Measurements from ENCODE around the gene SRCAP. TPM values are rescaled to one million over a fixed set of nuclear protein-coding genes. Genes with fewer than 3 reads are reported as not detected.

Gene SRCAP
- total RNA-seq, 6 experiments from 2014 or later: 43.4 to 48.1 (median 45.9) TPM

DNA sequence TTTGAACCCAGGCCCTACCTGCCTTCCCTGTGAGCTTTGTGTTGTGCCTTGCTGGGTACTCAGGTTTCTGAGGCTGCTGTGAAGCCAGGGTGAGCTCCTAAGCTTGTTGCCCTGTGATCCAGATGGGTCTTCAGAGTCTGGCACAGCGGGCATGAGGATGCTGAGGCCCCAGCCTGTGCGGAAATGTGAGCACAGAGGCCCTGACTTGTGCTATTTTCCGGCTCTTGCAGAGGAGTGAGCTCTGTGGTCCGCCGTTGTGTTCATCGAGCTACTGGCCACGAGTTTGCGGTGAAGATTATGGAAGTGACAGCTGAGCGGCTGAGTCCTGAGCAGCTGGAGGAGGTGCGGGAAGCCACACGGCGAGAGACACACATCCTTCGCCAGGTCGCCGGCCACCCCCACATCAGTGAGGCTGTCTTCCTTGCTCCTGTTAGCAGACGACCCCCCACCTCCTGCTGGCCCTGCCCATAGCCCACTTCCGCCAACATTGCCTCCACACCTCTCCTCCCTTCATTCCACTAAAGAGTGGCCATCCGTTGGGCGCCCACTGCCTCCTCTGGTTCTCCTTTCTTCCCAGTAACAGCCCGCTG lies 52.0 kb downstream of the SRCAP start:
- H3K9me3 Mint-ChIP-seq: no peaks in the 10 kb centered on the region
- H3K4me1 Mint-ChIP-seq (ENCODE audit: low read depth): peaks cover 32% of the 10 kb centered on the region
- peak overlapping the region; percentile 45 for H3K27ac Mint-ChIP-seq
- peaks cover 5% of the 10 kb centered on the region for H3K27me3 Mint-ChIP-seq (ENCODE audit: insufficient read depth)
- no peak overlapping the region for H3K4me3 Mint-ChIP-seq
- DNase-seq: no peak
- TF ChIP-seq, protein P1, sequence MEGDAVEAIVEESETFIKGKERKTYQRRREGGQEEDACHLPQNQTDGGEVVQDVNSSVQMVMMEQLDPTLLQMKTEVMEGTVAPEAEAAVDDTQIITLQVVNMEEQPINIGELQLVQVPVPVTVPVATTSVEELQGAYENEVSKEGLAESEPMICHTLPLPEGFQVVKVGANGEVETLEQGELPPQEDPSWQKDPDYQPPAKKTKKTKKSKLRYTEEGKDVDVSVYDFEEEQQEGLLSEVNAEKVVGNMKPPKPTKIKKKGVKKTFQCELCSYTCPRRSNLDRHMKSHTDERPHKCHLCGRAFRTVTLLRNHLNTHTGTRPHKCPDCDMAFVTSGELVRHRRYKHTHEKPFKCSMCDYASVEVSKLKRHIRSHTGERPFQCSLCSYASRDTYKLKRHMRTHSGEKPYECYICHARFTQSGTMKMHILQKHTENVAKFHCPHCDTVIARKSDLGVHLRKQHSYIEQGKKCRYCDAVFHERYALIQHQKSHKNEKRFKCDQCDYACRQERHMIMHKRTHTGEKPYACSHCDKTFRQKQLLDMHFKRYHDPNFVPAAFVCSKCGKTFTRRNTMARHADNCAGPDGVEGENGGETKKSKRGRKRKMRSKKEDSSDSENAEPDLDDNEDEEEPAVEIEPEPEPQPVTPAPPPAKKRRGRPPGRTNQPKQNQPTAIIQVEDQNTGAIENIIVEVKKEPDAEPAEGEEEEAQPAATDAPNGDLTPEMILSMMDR (IDR thresholded peaks at IDR 0.05): no peak
- H3K36me3 Mint-ChIP-seq (ENCODE audit: low read depth): peaks cover 19% of the 10 kb centered on the region

DNA sequence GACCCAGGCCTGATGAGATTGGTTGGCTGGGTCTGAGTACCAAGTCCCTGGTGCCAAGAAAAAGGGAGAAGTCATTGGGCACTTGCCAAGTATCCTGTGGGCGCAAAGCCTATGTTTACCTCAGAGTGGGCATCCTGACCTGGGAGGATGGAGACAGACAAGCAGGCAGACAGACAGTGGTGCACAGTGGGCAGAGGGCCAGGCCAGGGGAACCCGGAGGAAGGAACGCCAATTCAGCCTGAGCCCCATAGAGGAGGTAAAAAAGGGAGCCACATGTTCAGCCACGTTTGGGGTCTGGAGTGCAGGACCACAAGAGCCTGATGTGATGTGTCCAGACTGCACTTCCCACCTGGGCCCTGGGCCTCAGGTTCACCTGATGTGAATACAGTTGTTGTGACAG lies 54.6 kb downstream of the SRCAP start:
- no peak for DNase-seq
- peaks cover 7% of the 10 kb centered on the region for H3K27me3 Mint-ChIP-seq (ENCODE audit: insufficient read depth)
- no peaks in the 10 kb centered on the region for H3K9me3 Mint-ChIP-seq
- peaks cover 22% of the 10 kb centered on the region for H3K36me3 Mint-ChIP-seq (ENCODE audit: low read depth)
- TF ChIP-seq, protein P1 (IDR thresholded peaks at IDR 0.05): no peak
- H3K4me1 Mint-ChIP-seq (ENCODE audit: low read depth): peaks cover 15% of the 10 kb centered on the region
- no peak overlapping the region for H3K27ac Mint-ChIP-seq
- H3K4me3 Mint-ChIP-seq: no peak overlapping the region

DNA sequence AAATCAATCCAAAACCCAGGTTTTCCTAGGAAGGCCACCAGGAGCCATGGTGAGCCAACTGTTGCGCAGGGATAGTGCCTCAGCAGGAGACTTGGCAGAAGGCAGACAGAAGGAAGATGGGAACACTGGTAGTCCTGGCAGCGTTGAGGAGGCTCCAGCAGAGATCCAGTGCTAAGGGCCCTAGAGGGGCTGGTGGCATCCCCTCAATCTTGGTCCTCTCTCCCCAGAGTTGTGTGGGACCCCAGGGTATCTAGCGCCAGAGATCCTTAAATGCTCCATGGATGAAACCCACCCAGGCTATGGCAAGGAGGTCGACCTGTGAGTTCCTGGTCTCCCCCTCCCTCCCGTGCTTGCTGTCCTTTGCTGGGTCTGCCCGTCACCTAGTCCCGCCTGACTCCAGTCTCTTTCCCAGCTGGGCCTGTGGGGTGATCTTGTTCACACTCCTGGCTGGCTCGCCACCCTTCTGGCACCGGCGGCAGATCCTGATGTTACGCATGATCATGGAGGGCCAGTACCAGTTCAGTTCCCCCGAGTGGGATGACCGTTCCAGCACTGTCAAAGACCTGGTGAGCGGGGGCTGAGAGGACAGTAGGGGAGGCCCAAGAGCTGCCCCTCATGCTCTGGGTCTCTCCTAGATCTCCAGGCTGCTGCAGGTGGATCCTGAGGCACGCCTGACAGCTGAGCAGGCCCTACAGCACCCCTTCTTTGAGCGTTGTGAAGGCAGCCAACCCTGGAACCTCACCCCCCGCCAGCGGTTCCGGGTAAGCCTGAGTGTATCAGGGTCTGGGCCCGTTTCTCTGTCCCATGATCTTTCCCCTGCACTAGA lies 57.2 kb downstream of the SRCAP start:
- DNase-seq: no peak
- H3K36me3 Mint-ChIP-seq (ENCODE audit: low read depth): peaks cover 21% of the 10 kb centered on the region; the same call in 1 of the 2 replicates
- TF ChIP-seq, protein P1 (IDR thresholded peaks at IDR 0.05): no peak
- H3K4me1 Mint-ChIP-seq (ENCODE audit: low read depth): peaks cover 11% of the 10 kb centered on the region
- peaks cover 8% of the 10 kb centered on the region for H3K27me3 Mint-ChIP-seq (ENCODE audit: insufficient read depth)
- no peaks in the 10 kb centered on the region for H3K9me3 Mint-ChIP-seq
- H3K27ac Mint-ChIP-seq: no peak overlapping the region
- no peak overlapping the region for H3K4me3 Mint-ChIP-seq

DNA sequence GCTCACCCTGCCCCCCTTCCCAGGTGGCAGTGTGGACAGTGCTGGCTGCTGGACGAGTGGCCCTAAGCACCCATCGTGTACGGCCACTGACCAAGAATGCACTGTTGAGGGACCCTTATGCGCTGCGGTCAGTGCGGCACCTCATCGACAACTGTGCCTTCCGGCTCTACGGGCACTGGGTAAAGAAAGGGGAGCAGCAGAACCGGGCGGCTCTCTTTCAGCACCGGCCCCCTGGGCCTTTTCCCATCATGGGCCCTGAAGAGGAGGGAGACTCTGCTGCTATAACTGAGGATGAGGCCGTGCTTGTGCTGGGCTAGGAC lies 57.8 kb downstream of the SRCAP start:
- Mint-ChIP-seq H3K27ac (no peak overlapping the region), H3K4me1 (ENCODE audit: low read depth) (peaks cover 12% of the 10 kb centered on the region), H3K9me3 (no peaks in the 10 kb centered on the region), H3K4me3 (no peak overlapping the region), H3K27me3 (ENCODE audit: insufficient read depth) (peaks cover 9% of the 10 kb centered on the region), H3K36me3 (ENCODE audit: low read depth) (peaks cover 16% of the 10 kb centered on the region; the same call in 1 of the 2 replicates)
- TF ChIP-seq, protein P1 (IDR thresholded peaks at IDR 0.05): no peak
- no peak for DNase-seq

DNA sequence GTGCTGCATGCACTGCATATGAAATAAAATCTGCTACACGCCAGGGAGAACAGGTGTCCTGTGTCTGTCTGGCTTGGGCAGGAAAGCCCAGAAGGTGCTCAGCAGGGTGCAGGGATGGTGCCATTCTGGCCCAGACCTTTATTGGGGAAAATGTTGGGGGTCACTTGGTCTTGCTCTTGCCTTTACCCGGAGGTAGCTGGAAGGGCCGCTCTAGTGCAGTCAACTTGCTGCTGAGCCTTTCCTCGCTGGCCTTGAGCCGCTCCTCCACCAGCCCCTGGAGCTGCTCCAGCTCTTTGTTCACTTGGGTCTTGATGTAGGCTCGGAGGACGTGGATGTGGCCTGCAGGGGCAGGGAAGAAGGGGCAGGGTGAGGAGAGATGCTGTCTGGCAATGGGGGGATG lies 58.3 kb downstream of the SRCAP start:
- no peak for DNase-seq

More for the DNA sequence above, 58.3 kb downstream of the SRCAP start:
- TF ChIP-seq, protein P1 (IDR thresholded peaks at IDR 0.05): no peak
- Mint-ChIP-seq H3K36me3 (ENCODE audit: low read depth) (peaks cover 16% of the 10 kb centered on the region; the same call in 1 of the 2 replicates), H3K27ac (no peak overlapping the region), H3K9me3 (no peaks in the 10 kb centered on the region), H3K27me3 (ENCODE audit: insufficient read depth) (peaks cover 10% of the 10 kb centered on the region), H3K4me3 (no peak overlapping the region), H3K4me1 (ENCODE audit: low read depth) (peaks cover 12% of the 10 kb centered on the region)
